GM13976 (cell line): Measurements from ENCODE around the gene FAM180A.

Source experiments
- DNase-seq: peaks from one replicate; pipeline ENCODE4 v3.0.0; 2012; ENCODE audit warnings: low spot score
- CTCF ChIP-seq: IDR thresholded peaks from 2 replicates; pipeline ENCODE4 v1.5.1; 2012; ENCODE audit warnings: borderline replicate concordance, mild to moderate bottlenecking; ENCODE audit not compliant: insufficient read depth; ENCODE audit errors: extremely low read depth, missing control alignments, control extremely low read depth
- in situ Hi-C: fragments of 300-500 bp; cut with MboI; formaldehyde crosslinking; loops from one replicate; pipeline ENCODE4 v1.12.0; 2022; ENCODE audit warnings: low sequenced_read_pairs, mixed read lengths, inconsistent platforms; ENCODE audit not compliant: unreplicated experiment

The FAM180A gene

GRCh38 chr7:135771961-135772638 lies 23.5 kb upstream of the FAM180A start:
- in situ Hi-C loops: no loop called here
- DNase-seq: no peak

GRCh38 chr7:135771051-135771450 lies 22.4 kb upstream of the FAM180A start:
- TF ChIP-seq CTCF: no peak
- DNase-seq: no peak
- in situ Hi-C loops: no loop called here

More at GRCh38 chr7:135771961-135772638, 23.5 kb upstream of the FAM180A start:
- no peak for TF ChIP-seq CTCF

GRCh38 chr7:135770139-135770710 lies 21.6 kb upstream of the FAM180A start:
- no peak for TF ChIP-seq CTCF
- DNase-seq: no peak
- in situ Hi-C loops: no loop called here

- in situ Hi-C loops: no loop called here
- no peak for TF ChIP-seq CTCF
- no peak for DNase-seq
Observed at GRCh38 chr7:135769005-135769802, 20.6 kb upstream of the FAM180A start.

- no peak for TF ChIP-seq CTCF
- DNase-seq: no peak
- in situ Hi-C loops: no loop called here
Observed at GRCh38 chr7:135768467-135768866, 19.9 kb upstream of the FAM180A start.

GRCh38 chr7:135768064-135768463 lies 19.5 kb upstream of the FAM180A start:
- TF ChIP-seq CTCF: no peak
- no peak for DNase-seq
- in situ Hi-C loops: no loop called here
